Activated naive CD4-positive, alpha-beta T cell treated with Interleukin-2 at 50 U/mL for 16 hours (primary cell): ENCODE data around the gene ADAMTSL4.
"Not testable (repeated sequence)": the region's sequence is repeated elsewhere in the genome, so short reads cannot be mapped to it uniquely, and the experiment has no call there.

Source experiments
- DNase-seq: peaks from one replicate; pipeline ENCODE4 v3.0.0-alpha.2; 2020

The ADAMTSL4 gene

DNA sequence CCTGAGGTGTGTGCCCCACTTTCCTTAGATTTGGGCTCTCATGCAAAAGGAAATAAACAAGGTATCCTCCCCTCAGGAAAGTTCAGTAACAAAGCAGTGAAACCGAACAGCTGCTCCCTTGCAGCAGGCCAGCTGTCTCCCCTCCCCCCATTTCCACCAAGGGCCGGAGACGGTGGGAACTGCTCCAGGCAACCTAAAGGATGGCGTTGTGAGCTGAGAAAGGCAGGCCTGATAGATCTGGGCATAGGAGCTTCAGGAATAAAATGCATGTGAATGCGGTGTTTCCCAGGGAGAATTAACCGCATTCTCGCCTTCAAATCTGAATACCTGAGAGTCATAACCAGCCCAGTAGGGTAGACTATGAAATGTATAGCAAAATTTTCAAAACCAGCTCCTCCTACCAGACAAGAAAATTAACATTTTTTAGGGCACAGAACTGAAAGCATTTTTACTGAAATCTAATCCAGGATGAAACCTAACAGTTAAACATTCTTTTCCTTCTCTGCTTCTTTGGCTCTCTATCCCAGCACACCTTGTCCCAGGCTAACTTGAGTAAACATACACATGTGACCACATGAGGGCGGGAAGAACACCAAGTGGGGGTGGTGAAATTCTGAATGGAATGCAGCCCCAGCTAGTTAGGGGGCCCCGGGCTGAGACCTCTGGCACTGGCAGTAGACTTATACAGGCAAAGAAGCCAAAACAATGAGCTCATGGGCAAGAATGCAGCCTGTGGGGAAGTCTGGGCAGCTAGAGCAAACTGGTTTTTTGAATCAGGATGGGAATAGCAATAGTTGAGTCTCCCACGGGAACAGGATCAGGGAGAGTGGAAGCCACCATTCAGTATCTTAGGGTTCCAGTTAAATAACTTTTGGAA lies 18.7 kb downstream of the ADAMTSL4 start:
- DNase-seq = peak; percentile 53

DNA sequence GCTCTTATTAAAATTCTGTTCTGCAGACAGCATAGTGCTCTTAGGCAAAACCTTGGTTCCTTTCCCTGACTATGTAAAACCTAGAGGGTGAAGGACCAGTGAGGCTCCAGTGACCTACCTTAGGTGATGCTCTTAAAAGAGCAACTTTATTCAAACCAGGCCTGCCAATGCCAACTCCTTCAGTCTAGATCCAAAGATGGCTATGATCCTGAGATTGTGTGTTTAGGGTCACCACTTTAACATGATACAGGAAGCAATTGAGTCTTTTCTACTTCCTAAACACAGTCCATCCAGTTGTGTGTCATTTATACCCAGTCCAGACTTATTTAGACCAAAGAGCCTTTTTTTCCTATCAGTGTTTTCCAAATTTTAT lies 19.4 kb downstream of the ADAMTSL4 start:
- DNase-seq = no peak

DNA sequence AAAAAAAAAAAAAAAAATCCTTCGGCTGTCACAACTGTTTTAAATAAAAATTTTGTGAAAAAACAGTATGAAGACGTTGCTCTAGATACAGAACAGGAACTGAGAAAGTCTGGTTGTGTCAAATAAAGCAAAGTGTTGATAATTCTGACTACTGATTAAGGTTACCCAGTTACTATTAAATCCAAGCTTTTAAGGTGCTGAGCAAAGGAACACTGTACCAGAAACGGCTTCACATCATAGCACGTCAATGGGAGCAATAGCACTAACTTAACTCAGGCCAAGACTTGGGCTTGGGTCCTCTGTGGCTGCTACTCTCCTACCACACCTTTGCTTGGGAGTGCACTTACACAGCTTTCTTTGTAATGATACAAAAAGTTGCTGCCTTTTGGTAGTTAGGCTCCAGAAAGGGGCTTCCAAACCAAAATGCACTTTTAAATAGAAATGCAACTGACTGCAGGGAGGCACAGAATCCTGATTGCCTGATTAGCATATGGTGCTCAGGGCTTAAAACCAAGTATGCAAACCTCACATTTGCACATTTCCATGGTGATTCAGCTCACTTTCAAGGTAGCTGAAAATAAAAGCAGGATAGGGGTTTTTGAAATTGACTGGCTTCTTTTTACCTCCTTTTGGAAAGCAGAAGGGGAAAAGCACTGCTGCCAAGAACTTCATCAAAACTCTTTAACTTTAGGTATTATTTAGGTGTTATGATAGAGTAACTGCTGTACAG lies 23.9 kb downstream of the ADAMTSL4 start:
- DNase-seq = no peak

DNA sequence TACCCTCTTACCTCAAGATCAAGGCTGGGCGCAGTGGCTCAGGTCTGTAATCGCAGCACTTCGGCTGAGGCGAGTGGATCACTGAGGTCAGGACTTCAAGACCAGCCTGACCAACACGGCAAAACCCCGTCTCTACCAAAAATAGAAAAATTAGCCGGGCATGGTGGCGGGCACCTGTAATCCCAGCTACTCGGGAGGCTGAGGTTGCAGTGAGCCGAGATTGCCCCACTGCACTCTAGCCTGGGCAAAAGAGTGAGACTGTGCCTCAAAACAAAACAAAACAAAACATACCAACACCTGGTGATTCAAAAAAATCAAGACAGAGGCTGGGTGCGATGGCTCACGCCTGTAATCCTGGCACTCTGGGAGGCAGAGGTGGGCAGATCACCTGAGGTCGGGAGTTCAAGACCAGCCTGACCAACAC lies 24.5 kb downstream of the ADAMTSL4 start:
- peak; percentile 32 for DNase-seq

DNA sequence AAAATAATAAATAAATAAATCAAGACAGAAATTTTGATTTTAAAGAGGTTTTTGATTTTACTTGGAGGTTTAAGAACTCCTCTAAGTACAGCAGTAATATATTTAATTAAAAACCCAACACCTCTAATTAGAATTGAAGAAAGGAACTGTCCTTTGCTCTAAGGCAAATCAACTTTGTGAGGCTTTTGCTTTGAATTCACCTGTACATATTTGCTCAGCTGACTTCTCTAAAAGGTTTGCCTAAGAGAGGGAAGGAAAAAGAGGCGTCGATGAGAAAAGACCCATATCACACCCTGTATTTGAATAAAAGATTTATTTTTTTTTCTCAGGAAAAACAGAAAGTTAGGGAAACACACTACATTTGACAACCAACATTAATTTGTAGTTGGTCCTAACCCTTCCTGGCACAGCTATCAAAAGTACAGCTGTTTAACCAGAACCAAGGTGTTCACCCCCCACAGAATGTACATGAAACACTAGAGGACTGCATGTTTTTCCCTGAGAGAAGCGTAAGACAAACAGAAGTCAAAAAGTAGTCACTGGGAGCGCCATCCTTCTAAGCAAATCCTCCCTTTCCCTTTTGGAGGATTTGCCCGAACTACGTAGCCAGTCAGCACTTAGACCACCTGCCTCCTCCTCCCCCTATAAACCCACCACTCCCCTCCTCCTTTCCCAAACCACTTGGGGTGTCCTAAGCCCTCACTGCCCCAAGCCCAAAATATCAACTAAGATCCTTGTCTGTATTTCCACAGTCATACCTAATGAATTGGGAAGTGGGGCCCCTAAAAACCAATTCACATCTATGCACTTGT lies 25.3 kb downstream of the ADAMTSL4 start:
- no peak for DNase-seq

DNA sequence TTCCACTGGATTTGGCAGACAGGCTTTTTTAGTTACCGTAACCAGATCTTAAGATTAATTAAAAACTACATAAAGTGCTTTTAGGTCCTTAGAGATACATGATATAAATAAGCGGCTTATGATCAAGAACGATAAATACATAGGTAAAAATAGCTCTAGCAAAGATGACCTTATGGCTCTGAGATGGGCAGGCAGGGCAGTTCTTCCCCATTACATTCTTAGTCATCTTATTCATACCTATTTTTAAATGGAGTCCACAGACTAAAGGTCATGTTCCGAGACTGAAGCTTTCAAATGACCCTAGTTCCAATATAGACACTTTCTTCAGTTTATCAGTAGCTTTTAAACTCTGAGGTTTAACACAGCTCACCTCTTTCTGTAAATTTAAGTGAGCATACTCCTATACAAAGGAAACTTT lies 25.9 kb downstream of the ADAMTSL4 start:
- DNase-seq = no peak

DNA sequence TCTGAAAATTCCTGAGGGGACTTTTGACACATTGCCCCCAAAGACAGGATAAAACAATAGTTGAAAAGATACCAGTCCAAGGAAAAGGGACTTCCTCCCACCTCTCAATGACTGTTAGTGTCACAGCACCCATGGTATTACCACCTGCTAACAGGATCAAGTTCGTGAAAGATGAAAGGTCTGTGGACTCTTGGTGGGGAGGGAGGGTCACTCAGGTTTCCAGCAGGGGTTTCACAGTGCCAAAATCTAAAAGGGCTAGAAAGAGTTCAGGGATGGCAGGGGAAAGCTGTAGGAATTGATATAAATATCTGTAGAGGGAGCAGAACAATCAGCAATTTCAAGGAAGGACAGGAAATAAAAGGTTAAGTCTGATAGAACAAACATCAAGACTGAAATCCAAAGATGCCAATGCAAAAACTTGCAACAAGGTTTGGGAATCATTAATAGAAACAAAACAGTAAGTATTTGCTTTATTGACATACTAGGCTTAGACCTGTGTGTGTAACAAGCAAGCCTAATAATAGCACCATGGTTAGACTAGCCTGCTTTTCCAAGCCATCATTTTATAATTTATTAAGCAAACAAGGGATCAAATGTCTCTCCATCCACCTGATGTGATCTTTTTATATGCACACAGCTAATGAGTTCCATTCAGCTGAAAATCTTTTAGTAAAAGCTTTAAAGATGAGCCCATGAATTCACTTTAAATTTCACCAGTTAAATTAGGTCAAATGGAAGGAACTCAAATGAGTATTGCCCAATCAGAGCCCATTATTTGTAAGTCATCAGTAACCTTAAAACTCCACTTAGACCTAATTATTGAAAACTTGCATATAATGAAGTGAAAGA lies 26.5 kb downstream of the ADAMTSL4 start:
- no peak for DNase-seq

DNA sequence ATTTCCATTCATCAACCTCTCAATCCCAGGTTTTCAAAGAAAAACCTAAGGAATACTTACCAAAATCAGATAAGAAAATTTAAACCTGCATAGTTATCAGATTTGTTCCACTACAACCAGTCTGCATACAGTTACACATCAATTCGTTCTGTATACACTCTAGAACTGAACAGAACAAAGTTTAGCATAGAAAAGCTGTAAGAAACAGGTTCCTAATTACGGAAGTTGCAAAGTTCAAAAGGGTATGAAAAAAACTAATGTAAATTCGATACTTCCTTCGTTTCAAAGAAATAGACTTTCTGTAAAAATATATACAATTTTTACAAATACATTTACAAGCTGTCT lies 27.1 kb downstream of the ADAMTSL4 start:
- no peak for DNase-seq

DNA sequence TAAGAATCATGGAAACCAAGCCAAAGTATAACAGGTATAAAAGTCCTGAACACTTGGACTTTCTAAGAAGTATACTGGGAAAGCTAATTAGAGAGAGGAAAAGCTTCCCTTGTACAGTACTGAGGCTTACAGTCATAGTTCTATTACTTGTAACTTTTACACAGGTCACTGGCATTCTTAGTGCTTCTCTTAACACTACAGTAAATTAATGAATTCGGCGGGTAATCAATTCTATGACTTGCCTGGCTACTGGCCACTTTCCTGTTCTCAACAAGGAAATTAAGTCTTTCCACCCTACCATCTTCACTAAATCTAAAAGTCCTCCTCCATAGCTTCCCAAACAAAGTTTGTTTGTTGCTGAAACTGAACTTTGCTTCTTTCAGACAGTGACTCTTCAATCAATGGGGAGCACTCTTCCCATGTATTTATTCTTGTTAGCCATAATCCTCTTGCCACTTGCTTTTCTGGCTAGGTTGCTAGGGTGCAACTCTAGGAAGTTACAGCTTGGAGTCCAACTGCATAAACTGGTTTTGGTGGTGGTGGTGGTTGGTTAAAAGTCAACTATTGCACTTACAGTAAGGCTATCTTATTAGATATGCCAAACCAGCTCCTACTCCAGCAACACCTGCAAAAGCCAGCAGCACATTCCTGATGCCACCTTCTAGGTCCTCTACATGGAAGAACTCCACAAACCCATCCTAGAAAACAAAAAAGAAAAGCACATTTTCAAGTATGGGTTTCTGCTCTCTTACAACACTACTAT lies 27.8 kb downstream of the ADAMTSL4 start:
- no peak for DNase-seq

DNA sequence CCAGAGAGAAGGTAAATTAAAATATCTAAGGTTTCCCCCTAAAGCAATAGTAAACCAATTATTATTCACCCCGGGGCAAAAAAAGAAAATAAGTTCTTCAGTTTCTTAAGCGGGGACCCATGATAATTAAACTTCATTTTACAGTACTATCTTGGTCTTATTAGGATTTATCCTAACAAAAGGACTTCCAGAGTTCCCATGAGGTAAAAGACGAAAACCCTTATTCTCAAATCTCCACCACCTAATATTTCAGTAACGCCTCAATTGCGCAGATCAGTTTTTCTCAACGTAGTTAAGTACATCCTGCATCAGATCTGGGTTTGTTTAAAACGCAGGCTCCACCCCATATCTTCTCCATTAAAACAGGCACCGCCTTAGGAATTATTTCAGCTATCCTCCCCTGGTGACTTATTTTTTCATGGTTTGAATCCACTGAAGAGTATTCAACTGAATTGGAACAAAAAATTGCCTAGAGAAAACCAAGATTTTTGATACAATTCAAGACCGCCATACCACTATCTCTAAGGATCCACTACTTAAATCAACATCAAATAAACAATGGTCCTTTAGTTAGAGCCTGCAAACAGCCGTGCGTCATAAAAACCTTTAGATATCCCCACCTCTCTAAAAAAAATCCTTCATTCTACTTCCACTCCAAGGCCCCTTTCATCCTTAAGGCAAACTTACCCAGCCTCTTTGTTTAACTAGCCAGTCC lies 28.5 kb downstream of the ADAMTSL4 start:
- DNase-seq = no peak

DNA sequence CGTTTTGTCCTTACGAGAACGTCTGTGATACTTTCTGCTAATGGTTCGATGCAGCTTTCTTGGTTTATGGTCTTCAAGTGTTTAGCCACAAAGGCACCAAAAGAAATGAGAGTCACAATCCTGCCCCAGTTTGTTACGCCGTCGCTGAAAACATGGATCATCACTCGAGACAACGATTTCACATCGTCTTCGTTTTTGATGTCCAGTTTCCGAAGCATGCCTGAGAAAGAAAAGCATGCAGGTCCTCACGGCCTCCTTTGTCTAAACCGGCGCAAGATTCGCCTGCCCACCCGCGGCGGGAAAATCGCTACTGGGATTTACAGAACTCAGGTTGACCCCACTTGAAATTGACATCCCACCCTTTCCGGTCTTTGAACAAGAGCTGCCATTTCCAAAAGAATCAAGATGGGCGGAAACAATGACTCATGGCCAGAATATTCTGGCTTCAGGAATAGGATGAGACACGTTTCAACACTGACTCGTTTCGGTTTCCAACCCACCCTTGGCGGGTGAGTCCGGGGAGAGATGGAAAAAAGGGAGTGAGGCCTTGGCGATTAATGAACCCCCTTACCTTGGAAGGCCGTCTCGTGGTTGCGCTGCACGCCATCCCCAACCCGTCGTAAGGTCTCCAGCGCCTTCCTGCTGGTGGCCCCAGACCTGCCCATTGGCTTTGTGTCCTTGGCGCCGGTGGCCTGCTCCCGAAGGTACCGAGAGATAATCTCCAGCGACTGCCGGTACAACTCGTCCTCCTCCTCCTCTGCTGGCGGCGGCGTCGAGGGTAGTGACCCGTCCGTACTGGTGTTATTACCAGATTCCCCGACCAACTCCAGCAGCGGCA lies 29.3 kb downstream of the ADAMTSL4 start:
- DNase-seq = peak; percentile 61

DNA sequence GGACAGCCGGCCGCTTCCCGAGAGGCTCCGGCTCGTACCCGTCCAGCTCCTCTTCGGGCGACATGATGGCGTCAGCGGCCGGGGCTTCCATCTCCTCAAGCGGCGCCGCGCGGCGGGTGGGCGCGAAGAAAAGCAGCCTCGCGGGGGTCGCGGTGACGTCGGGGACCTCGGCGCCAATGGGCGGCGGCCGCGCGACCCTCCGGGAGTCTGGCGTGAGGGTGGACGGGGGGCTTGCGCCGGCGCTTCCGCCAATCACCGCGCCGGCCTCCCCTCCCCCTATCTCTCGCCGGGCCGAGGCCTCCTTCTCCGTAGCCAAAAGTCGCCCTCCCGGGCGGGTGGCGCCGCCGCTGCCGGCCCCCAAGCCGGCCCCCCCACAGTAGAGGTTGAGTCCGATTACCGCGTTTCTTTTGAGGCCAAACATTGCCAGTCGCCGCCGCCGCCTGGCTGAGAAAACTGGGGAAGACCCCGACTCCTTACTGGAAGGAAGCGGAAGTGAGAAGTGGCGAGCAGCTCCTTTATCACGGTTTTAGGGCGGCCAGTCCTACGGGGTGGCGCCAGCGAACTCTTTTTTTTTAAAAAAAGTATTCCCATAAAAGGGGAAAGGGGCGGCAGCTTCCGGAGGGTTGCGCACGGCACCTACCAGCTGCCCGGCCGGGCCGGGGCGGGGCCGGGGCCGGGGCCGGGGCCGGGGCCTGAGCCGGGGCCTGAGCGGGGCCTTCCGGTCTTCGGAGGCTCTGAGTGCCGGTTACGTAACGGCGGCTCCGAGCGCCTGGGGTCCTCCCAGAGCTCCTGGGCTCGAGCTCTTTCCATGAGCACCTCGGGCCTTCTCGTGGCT lies 30.1 kb downstream of the ADAMTSL4 start, which contains the start of gene MCL1:
TSS of gene MCL1 (minus strand) at position 501 of the 835 bp plus-strand sequence. CDS start at position 421, 80 bp downstream.
- peak; percentile 85 for DNase-seq

DNA sequence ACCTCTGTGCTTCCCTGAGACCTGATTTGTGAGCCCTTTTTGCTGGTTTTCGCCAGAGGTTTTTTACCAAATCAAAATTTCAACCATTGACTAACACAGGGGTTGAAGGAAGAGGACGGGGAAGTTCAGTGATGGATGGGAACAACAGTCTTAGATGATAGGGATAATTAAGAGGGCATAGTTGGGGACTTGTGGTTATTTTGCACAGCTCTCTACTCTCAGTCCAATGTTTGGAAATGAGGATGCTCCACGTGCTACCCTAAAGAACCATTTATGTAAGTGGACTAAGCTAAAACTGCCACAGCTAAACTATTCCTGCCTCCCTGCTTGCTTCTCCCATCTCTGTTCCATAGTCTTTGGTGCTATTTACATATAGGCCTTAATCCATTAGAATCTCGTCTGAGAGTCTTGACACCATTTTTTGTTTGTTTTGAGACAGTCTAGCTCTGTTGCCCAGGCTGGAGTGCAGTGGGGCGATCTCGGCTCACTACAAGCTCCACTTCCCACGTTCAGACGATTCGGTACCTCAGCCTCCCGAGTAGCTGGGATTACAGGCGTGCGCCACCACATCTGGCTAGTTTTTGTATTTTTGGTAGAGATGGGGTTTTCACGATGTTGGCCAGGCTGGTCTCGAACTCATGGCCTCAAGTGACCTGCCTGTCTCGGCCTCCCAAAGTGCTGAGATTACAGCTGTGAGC lies 30.9 kb downstream of the ADAMTSL4 start:
- no peak for DNase-seq

DNA sequence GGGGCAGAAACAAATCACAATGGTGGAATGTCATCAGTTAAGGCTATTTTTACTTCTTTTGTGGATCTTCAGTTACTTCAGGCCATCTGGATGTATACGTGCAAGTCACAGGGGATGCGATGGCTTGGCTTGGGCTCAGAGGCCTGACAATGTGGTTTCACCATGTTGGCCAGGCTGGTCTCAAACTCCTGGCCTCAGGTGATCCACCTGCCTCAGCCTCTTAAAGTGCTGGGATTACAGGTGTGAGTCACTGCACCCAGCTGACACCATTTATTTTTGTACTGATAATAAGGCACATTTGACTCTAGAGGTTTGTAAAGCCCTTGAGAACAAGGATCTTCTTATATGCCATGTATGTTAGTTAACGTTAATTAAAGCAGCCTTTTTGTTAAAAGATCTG lies 31.8 kb downstream of the ADAMTSL4 start:
- not testable (repeated sequence) for DNase-seq

DNA sequence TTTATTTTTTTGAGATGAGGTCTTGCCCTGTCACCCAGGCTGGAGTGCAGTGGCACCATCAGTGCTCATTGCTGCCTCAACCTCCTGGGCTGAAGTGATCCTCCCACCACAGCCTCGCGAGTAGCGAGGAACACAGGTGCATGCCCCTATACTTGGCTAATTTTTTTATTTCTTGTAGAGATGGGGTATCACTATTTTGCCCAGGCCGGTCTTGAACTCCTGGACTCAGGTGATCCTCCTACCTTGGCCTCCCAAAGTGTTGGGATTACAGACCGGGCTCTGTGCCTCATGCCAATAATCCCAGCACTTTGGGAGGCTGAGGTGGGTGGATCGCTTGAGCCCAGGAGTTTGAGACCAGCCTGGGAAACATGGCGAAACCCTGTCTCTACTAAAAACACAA lies 32.2 kb downstream of the ADAMTSL4 start:
- DNase-seq = not testable (repeated sequence)

DNA sequence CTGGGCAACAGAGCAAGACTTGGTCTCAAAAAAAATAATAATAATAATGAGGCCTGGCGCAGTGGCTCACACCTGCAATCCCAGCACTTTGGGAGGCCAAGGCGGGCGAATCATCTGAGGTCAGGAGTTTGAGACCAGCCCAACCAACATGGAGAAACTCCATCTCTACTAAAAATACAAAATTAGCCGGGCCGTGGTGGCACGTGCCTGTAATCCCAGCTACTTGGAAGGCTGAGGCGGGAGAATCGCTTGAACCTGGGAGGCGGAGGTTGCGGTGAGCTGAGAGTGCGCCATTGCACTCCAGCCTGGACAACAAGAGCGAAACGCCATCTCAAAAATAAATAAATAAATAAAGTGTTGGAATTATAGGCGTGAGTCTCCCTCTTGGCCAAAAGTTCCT lies 32.8 kb downstream of the ADAMTSL4 start:
- not testable (repeated sequence) for DNase-seq

DNA sequence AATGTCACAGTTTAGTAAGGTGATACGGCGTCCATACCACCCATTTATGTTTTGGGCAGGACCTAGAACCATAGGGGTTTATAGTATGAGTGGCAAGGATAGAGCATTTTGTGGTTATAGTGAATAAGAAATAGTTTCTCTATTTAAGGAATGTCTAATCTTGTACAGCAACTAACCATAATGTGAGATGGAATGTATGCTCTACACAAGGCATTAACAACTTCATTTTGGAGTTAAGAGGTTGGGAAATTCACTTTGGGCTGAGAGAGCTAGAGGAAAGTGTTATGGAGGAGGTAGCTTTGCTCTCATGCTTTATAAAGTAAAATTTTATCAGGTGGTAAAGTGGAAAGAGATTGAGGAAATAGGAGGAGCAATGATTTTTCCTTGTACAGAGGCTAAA lies 33.2 kb downstream of the ADAMTSL4 start:
- no peak for DNase-seq
